ENCODE results near the gene FAM20A.

FAM20A gene

DNA sequence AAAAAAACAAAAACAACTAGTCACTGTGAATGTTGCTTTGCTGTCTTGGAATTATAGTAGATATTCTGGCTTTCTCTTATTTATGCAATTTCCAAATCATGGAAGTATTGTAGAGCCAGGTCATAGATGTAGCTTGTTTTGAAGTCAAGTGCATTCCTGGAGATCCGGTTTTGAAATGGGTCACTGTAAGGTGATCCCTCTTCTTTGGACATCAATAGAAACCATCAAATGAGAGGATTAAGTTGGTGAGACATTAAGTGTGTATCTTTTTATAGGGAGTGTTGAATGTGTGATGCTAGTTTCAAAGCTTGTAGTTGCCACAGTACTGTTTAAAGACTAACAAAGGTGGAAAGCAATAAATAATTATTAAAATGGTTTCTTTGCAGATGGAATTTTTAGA is 84.4 kb downstream of the FAM20A start:
- no peak overlapping the region for H3K27ac ChIP-seq (ENCODE audit: low read depth, low read length)
- peaks cover 10% of the 10 kb centered on the region for H3K79me1 ChIP-seq (ENCODE audit: low read length)
- no peak overlapping the region for H3K4me2 ChIP-seq (ENCODE audit: low read length)
- no peak overlapping the region for H2BK5ac ChIP-seq (ENCODE audit: low read length)
- no peak overlapping the region for H3K9ac ChIP-seq (ENCODE audit: low read length)
- H2AK5ac ChIP-seq (ENCODE audit: low read length), result no peak overlapping the region
- no peak for DNase-seq
- H3K4me1 ChIP-seq (ENCODE audit: control insufficient read depth, low read depth, low read length), result no peaks in the 10 kb centered on the region
- peaks cover 6% of the 10 kb centered on the region for H3K36me3 ChIP-seq (ENCODE audit: control insufficient read depth, insufficient read depth, low read length)
- H3K4ac ChIP-seq (ENCODE audit: low read depth, low read length), result no peak overlapping the region
- no peak overlapping the region for H2BK120ac ChIP-seq (ENCODE audit: low read depth, low read length)
- no peak overlapping the region for H2BK15ac ChIP-seq (replicated peaks; ENCODE audit: low read depth)
- no peaks in the 10 kb centered on the region for H3K27me3 ChIP-seq (ENCODE audit: insufficient read depth, low read length, poor library complexity)
- no peak overlapping the region for H3K4me3 ChIP-seq (ENCODE audit: low read length)
- H3K18ac ChIP-seq (ENCODE audit: low read length), result no peak overlapping the region
- peaks cover 45% of the 10 kb centered on the region for H3K79me2 ChIP-seq (ENCODE audit: control insufficient read depth, insufficient read depth, low read length)
- no peak overlapping the region for H4K5ac ChIP-seq (ENCODE audit: low read length)
- H3K23ac ChIP-seq (ENCODE audit: low read length), result no peak overlapping the region
- H3K56ac ChIP-seq (ENCODE audit: low read length), result no peak overlapping the region
- WGBS (ENCODE audit: extremely low coverage, insufficient coverage, low lambda C conversion rate), result no CpG with 5 or more reads among the region's 1 CpG
- no peak overlapping the region for H4K8ac ChIP-seq (ENCODE audit: low read depth, low read length)

- Histone ChIP-seq H3K36me3 (ENCODE audit: control insufficient read depth, insufficient read depth, low read length) (peaks cover 5% of the 10 kb centered on the region), H2BK120ac (ENCODE audit: low read depth, low read length) (no peak overlapping the region), H3K18ac (ENCODE audit: low read length) (no peak overlapping the region), H3K79me2 (ENCODE audit: control insufficient read depth, insufficient read depth, low read length) (peaks cover 43% of the 10 kb centered on the region), H3K9ac (ENCODE audit: low read length) (peak overlapping the region; percentile 11), H4K8ac (ENCODE audit: low read depth, low read length) (no peak overlapping the region), H2BK5ac (ENCODE audit: low read length) (no peak overlapping the region), H3K4me3 (ENCODE audit: low read length) (no peak overlapping the region), H2AK5ac (ENCODE audit: low read length) (no peak overlapping the region), H3K27me3 (ENCODE audit: insufficient read depth, low read length, poor library complexity) (no peaks in the 10 kb centered on the region), H3K79me1 (ENCODE audit: low read length) (peaks cover 9% of the 10 kb centered on the region), H4K5ac (ENCODE audit: low read length) (no peak overlapping the region), H3K4me1 (ENCODE audit: control insufficient read depth, low read depth, low read length) (no peaks in the 10 kb centered on the region), H3K4me2 (ENCODE audit: low read length) (no peak overlapping the region), H3K4ac (ENCODE audit: low read depth, low read length) (no peak overlapping the region), H3K23ac (ENCODE audit: low read length) (no peak overlapping the region), H3K27ac (ENCODE audit: low read depth, low read length) (no peak overlapping the region), H2BK15ac (replicated peaks; ENCODE audit: low read depth) (no peak overlapping the region), H3K56ac (ENCODE audit: low read length) (no peak overlapping the region)
- DNase-seq, result peak; percentile 11
- WGBS (ENCODE audit: extremely low coverage, insufficient coverage, low lambda C conversion rate), result no CpG with 5 or more reads among the region's 15 CpGs
Observed at GRCh38 chr17:68514831-68515635, 86.1 kb downstream of the FAM20A start.

DNA sequence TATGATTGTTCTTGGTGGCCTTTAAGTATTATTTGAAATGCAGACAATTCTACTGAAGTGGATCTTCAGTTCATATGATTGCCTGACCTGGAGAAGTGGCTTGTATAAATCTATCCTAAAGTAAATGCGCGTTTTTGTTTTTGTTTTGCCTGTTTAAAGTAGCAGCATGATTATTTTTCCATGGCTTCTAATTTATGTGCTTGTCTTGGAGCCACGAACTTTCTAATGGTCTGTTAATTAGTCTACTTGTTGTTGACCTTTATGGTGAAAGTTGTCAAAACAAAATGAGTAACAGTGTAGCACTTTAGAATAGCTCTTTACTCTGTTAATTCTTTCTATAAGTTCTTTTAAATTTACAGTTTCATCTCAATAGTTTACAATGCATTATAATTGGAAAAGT is 87.2 kb downstream of the FAM20A start:
- Histone ChIP-seq H3K4me3 (ENCODE audit: low read length) (peak overlapping the region; percentile 88), H2AK5ac (ENCODE audit: low read length) (no peak overlapping the region), H3K18ac (ENCODE audit: low read length) (no peak overlapping the region), H3K9ac (ENCODE audit: low read length) (peak overlapping the region; percentile 93), H2BK120ac (ENCODE audit: low read depth, low read length) (no peak overlapping the region), H2BK5ac (ENCODE audit: low read length) (no peak overlapping the region), H4K8ac (ENCODE audit: low read depth, low read length) (no peak overlapping the region), H3K4ac (ENCODE audit: low read depth, low read length) (no peak overlapping the region), H3K27me3 (ENCODE audit: insufficient read depth, low read length, poor library complexity) (no peaks in the 10 kb centered on the region), H3K23ac (ENCODE audit: low read length) (no peak overlapping the region), H3K36me3 (ENCODE audit: control insufficient read depth, insufficient read depth, low read length) (peaks cover 3% of the 10 kb centered on the region), H3K4me2 (ENCODE audit: low read length) (peak overlapping the region; percentile 49), H4K5ac (ENCODE audit: low read length) (no peak overlapping the region), H2BK15ac (replicated peaks; ENCODE audit: low read depth) (no peak overlapping the region), H3K79me2 (ENCODE audit: control insufficient read depth, insufficient read depth, low read length) (peaks cover 37% of the 10 kb centered on the region), H3K4me1 (ENCODE audit: control insufficient read depth, low read depth, low read length) (no peaks in the 10 kb centered on the region), H3K27ac (ENCODE audit: low read depth, low read length) (no peak overlapping the region), H3K56ac (ENCODE audit: low read length) (peak overlapping the region; percentile 95), H3K79me1 (ENCODE audit: low read length) (peaks cover 7% of the 10 kb centered on the region)
- no peak for DNase-seq
- no CpG with 5 or more reads among the region's 3 CpGs for WGBS (ENCODE audit: extremely low coverage, insufficient coverage, low lambda C conversion rate)

DNA sequence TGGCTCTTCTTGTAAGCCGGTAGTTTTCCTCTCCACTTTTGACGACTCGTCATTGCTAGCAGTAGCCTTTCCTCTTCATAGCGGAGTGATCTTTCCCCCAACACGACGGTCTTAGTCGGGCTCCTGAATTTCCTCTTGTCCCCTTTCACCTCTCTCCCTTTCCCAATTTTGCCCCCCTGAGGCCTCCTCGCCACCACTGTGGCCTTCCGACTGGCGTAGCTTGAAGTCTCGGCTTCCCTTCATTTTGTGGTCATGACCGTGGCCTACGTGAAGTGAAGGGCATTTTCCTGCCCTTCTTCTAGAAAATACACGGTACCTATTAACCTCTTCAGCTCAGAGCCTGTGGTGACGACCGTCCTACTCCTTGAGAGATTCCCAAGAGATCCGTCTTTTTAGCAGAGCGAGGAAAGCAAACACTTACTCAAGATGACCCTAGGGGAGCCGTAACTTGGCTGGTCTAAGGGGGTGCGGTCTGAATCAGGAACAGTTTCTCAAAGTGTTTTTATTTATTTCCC is 88.2 kb downstream of the FAM20A start:
- Histone ChIP-seq H3K56ac (ENCODE audit: low read length) (peak overlapping the region; percentile 95), H3K4ac (ENCODE audit: low read depth, low read length) (peak overlapping the region; percentile 79), H3K79me1 (ENCODE audit: low read length) (peaks cover 5% of the 10 kb centered on the region), H3K9ac (ENCODE audit: low read length) (peak overlapping the region; percentile 93), H3K4me1 (ENCODE audit: control insufficient read depth, low read depth, low read length) (no peaks in the 10 kb centered on the region), H4K5ac (ENCODE audit: low read length) (no peak overlapping the region), H3K27me3 (ENCODE audit: insufficient read depth, low read length, poor library complexity) (no peaks in the 10 kb centered on the region), H3K36me3 (ENCODE audit: control insufficient read depth, insufficient read depth, low read length) (peaks cover 3% of the 10 kb centered on the region), H3K18ac (ENCODE audit: low read length) (peak overlapping the region; percentile 82), H2BK120ac (ENCODE audit: low read depth, low read length) (no peak overlapping the region), H4K8ac (ENCODE audit: low read depth, low read length) (no peak overlapping the region), H3K4me3 (ENCODE audit: low read length) (peak overlapping the region; percentile 88), H3K79me2 (ENCODE audit: control insufficient read depth, insufficient read depth, low read length) (peaks cover 32% of the 10 kb centered on the region), H3K27ac (ENCODE audit: low read depth, low read length) (peak overlapping the region; percentile 81), H3K4me2 (ENCODE audit: low read length) (peak overlapping the region; percentile 12), H2BK5ac (ENCODE audit: low read length) (peak overlapping the region; percentile 61), H2AK5ac (ENCODE audit: low read length) (no peak overlapping the region), H2BK15ac (replicated peaks; ENCODE audit: low read depth) (no peak overlapping the region), H3K23ac (ENCODE audit: low read length) (no peak overlapping the region)
- peak; percentile 86 for DNase-seq
- no CpG with 5 or more reads among the region's 20 CpGs for WGBS (ENCODE audit: extremely low coverage, insufficient coverage, low lambda C conversion rate)

DNA sequence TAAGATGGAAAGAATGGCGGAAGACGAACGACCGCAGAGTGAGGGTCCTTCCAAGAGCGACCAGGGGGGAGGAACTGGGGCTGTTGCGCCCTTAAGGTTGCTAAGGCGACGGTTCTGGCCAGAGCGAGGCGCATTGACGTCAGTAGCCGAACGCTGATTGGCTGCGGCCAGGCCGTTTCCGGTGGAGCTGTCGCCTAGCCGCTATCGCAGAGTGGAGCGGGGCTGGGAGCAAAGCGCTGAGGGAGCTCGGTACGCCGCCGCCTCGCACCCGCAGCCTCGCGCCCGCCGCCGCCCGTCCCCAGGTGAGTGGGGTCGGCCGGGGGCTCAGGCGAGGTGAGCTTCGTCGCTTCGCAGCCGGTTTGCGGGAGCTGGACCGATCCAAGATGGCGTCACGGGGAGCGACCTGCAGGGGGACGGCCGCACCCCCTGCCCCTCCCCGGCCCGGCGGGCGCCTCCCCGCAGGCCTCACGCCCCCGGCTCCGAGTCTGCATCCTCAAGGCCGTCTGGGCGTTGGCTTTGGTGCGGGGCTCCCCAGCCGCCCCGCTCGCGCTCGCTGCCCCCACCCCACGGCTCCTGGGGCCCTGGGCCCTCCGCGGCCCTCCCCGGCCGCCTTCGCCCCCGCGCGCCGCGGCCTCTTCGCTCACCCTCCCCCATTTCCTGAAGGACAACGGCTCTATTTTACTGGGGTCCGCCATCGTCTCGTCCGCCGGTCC is 88.8 kb downstream of the FAM20A start, which contains the start of gene PRKAR1A:
PRKAR1A (plus strand) TSS at position 184 of the 713 bp plus-strand sequence. CDS start 2,970 bp downstream, outside the sequence.
- H3K4me2 ChIP-seq (ENCODE audit: low read length), result peak within 1 kb of the TSS; percentile 69
- H3K56ac ChIP-seq (ENCODE audit: low read length), result peak within 1 kb of the TSS; percentile 95
- peaks cover 1% of the 10 kb centered on the region for H3K36me3 ChIP-seq (ENCODE audit: control insufficient read depth, insufficient read depth, low read length)
- WGBS (ENCODE audit: extremely low coverage, insufficient coverage, low lambda C conversion rate), result no CpG with 5 or more reads among the region's 81 CpGs
- H2BK15ac ChIP-seq (replicated peaks; ENCODE audit: low read depth), result no peak within 1 kb of the TSS
- peaks cover 30% of the 10 kb centered on the region for H3K79me2 ChIP-seq (ENCODE audit: control insufficient read depth, insufficient read depth, low read length)
- H4K8ac ChIP-seq (ENCODE audit: low read depth, low read length), result no peak within 1 kb of the TSS
- H3K27me3 ChIP-seq (ENCODE audit: insufficient read depth, low read length, poor library complexity), result no peaks in the 10 kb centered on the region
- H3K4ac ChIP-seq (ENCODE audit: low read depth, low read length), result peak within 1 kb of the TSS; percentile 79
- peaks cover 4% of the 10 kb centered on the region for H3K79me1 ChIP-seq (ENCODE audit: low read length)
- no peak within 1 kb of the TSS for H2BK120ac ChIP-seq (ENCODE audit: low read depth, low read length)
- H3K27ac ChIP-seq (ENCODE audit: low read depth, low read length), result peak within 1 kb of the TSS; percentile 81
- H2AK5ac ChIP-seq (ENCODE audit: low read length), result no peak within 1 kb of the TSS
- peak within 1 kb of the TSS; percentile 77 for H2BK5ac ChIP-seq (ENCODE audit: low read length)
- H3K4me3 ChIP-seq (ENCODE audit: low read length), result peak within 1 kb of the TSS; percentile 88
- peak; percentile 98 for DNase-seq
- peak within 1 kb of the TSS; percentile 93 for H3K9ac ChIP-seq (ENCODE audit: low read length)
- no peak within 1 kb of the TSS for H4K5ac ChIP-seq (ENCODE audit: low read length)
- H3K23ac ChIP-seq (ENCODE audit: low read length), result no peak within 1 kb of the TSS
- H3K4me1 ChIP-seq (ENCODE audit: control insufficient read depth, low read depth, low read length), result no peaks in the 10 kb centered on the region
- peak within 1 kb of the TSS; percentile 82 for H3K18ac ChIP-seq (ENCODE audit: low read length)
